Measurements from ENCODE around the gene ALDH3B1. TPM values are rescaled to one million over a fixed set of nuclear protein-coding genes. Genes with fewer than 3 reads are reported as not detected.

The ALDH3B1 gene
- total and polyA plus RNA-seq, 2 experiments from 2014 or later = 0.45 to 0.55 TPM

- Histone ChIP-seq H3K4me1 (ENCODE audit: low read depth) (no peaks in the 10 kb centered on the region), H3K27ac (no peak overlapping the region), H3K9me3 (ENCODE audit: low read depth) (no peaks in the 10 kb centered on the region), H3K4me3 (no peak overlapping the region), H3K36me3 (no peaks in the 10 kb centered on the region), H3K27me3 (no peaks in the 10 kb centered on the region)
- TF ChIP-seq, protein P1, sequence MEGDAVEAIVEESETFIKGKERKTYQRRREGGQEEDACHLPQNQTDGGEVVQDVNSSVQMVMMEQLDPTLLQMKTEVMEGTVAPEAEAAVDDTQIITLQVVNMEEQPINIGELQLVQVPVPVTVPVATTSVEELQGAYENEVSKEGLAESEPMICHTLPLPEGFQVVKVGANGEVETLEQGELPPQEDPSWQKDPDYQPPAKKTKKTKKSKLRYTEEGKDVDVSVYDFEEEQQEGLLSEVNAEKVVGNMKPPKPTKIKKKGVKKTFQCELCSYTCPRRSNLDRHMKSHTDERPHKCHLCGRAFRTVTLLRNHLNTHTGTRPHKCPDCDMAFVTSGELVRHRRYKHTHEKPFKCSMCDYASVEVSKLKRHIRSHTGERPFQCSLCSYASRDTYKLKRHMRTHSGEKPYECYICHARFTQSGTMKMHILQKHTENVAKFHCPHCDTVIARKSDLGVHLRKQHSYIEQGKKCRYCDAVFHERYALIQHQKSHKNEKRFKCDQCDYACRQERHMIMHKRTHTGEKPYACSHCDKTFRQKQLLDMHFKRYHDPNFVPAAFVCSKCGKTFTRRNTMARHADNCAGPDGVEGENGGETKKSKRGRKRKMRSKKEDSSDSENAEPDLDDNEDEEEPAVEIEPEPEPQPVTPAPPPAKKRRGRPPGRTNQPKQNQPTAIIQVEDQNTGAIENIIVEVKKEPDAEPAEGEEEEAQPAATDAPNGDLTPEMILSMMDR (IDR thresholded peaks at IDR 0.05; ENCODE audit: low read depth, low read length) = no peak
- DNase-seq (ENCODE audit: low read depth in 1 of 2, low spot score in 1 of 2) = no peak
These were observed 12.4 kb downstream of the ALDH3B1 start for GRCh38 chr11:68022531-68022930.

GRCh38 chr11:68024508-68024907 is 14.4 kb downstream of the ALDH3B1 start:
- Histone ChIP-seq H3K27me3 (no peaks in the 10 kb centered on the region), H3K36me3 (no peaks in the 10 kb centered on the region), H3K4me1 (ENCODE audit: low read depth) (no peaks in the 10 kb centered on the region), H3K27ac (no peak overlapping the region), H3K4me3 (no peak overlapping the region), H3K9me3 (ENCODE audit: low read depth) (no peaks in the 10 kb centered on the region)
- TF ChIP-seq, protein P1 (IDR thresholded peaks at IDR 0.05; ENCODE audit: low read depth, low read length) = no peak
- DNase-seq (ENCODE audit: low read depth in 1 of 2, low spot score in 1 of 2) = no peak

- Histone ChIP-seq H3K4me1 (ENCODE audit: low read depth) (no peaks in the 10 kb centered on the region), H3K36me3 (no peaks in the 10 kb centered on the region), H3K9me3 (ENCODE audit: low read depth) (no peaks in the 10 kb centered on the region), H3K27ac (no peak overlapping the region), H3K4me3 (no peak overlapping the region), H3K27me3 (no peaks in the 10 kb centered on the region)
- DNase-seq (ENCODE audit: low read depth in 1 of 2, low spot score in 1 of 2) = no peak
- TF ChIP-seq, protein P1 (IDR thresholded peaks at IDR 0.05; ENCODE audit: low read depth, low read length) = no peak
These were observed 14.9 kb downstream of the ALDH3B1 start for GRCh38 chr11:68025047-68025446.

- H3K27me3 ChIP-seq = no peaks in the 10 kb centered on the region
- H3K27ac ChIP-seq = no peak overlapping the region
- TF ChIP-seq, protein P1 (IDR thresholded peaks at IDR 0.05; ENCODE audit: low read depth, low read length) = no peak
- no peak for DNase-seq (ENCODE audit: low read depth in 1 of 2, low spot score in 1 of 2)
- no peaks in the 10 kb centered on the region for H3K9me3 ChIP-seq (ENCODE audit: low read depth)
- no peak overlapping the region for H3K4me3 ChIP-seq
- H3K4me1 ChIP-seq (ENCODE audit: low read depth) = no peaks in the 10 kb centered on the region
- no peaks in the 10 kb centered on the region for H3K36me3 ChIP-seq
These were observed 16.4 kb downstream of the ALDH3B1 start for GRCh38 chr11:68026391-68027105.

GRCh38 chr11:68027667-68028066 is 17.5 kb downstream of the ALDH3B1 start:
- no peak for DNase-seq (ENCODE audit: low read depth in 1 of 2, low spot score in 1 of 2)
- no peak overlapping the region for H3K27ac ChIP-seq
- no peak overlapping the region for H3K4me3 ChIP-seq
- H3K27me3 ChIP-seq = no peaks in the 10 kb centered on the region
- no peaks in the 10 kb centered on the region for H3K9me3 ChIP-seq (ENCODE audit: low read depth)
- no peaks in the 10 kb centered on the region for H3K36me3 ChIP-seq
- H3K4me1 ChIP-seq (ENCODE audit: low read depth) = no peaks in the 10 kb centered on the region
- TF ChIP-seq, protein P1 (IDR thresholded peaks at IDR 0.05; ENCODE audit: low read depth, low read length) = no peak
